Smooth muscle cell (in vitro differentiated cells): ENCODE measurements around the gene VAV3. TPM values are rescaled to one million over a fixed set of nuclear protein-coding genes. Genes with fewer than 3 reads are reported as not detected.

Experiments
- DNase-seq: peaks from one replicate; lab custom pipeline; 2025; ENCODE audit not compliant: unreplicated experiment; lab: John Stamatoyannopoulos, UW
- H2AFZ ChIP-seq: fragments of 200-600 bp; sonication (generic); 2 replicates; pipeline ENCODE4 v1.6.0; 2016; ENCODE audit warnings: antibody characterized with exemption, low read depth, mild to moderate bottlenecking
- H3F3A ChIP-seq: fragments of 200-600 bp; sonication (generic); 2 replicates; pipeline ENCODE4 v1.6.0; 2017; ENCODE audit warnings: antibody characterized with exemption, low read depth
- H3K27ac ChIP-seq: fragments of 200-600 bp; sonication (generic); 2 replicates; pipeline ENCODE4 v1.5.1; 2016; ENCODE audit warnings: low read depth, mild to moderate bottlenecking
- H3K27me3 ChIP-seq: fragments of 200-600 bp; sonication (generic); 2 replicates; pipeline ENCODE4 v1.6.1; 2016; ENCODE audit warnings: low read depth, mild to moderate bottlenecking
- H3K36me3 ChIP-seq: fragments of 200-600 bp; sonication (generic); 2 replicates; pipeline ENCODE4 v1.5.1; 2016; ENCODE audit warnings: low read depth
- H3K4me1 ChIP-seq: fragments of 200-600 bp; sonication (generic); 2 replicates; pipeline ENCODE4 v1.5.1; 2016; ENCODE audit warnings: low read depth
- H3K4me2 ChIP-seq: fragments of 200-600 bp; sonication (generic); 2 replicates; pipeline ENCODE4 v1.6.0; 2016; ENCODE audit warnings: mild to moderate bottlenecking
- H3K4me3 ChIP-seq: fragments of 200-600 bp; sonication (generic); 2 replicates; pipeline ENCODE4 v1.5.1; 2016; ENCODE audit warnings: mild to moderate bottlenecking
- H3K79me2 ChIP-seq: fragments of 200-600 bp; sonication (generic); 2 replicates; pipeline ENCODE4 v1.6.0; 2016; ENCODE audit warnings: low read depth, mild to moderate bottlenecking
- H3K9ac ChIP-seq: fragments of 200-600 bp; sonication (generic); 2 replicates; pipeline ENCODE4 v1.6.0; 2016; ENCODE audit warnings: low read depth
- H3K9me3 ChIP-seq: fragments of 200-600 bp; sonication (generic); replicated peaks from 2 replicates; pipeline ENCODE4 v1.5.1; 2016; ENCODE audit warnings: low read depth
- H4K20me1 ChIP-seq: fragments of 200-600 bp; sonication (generic); 2 replicates; pipeline ENCODE4 v1.6.0; 2016; ENCODE audit warnings: low read depth
- CTCF ChIP-seq: fragments of 200-600 bp; sonication (generic); IDR thresholded peaks from 2 replicates; pipeline ENCODE4 v1.5.1; 2017; ENCODE audit warnings: borderline replicate concordance, mild to moderate bottlenecking, antibody characterized with exemption; ENCODE audit not compliant: insufficient read depth, poor library complexity, severe bottlenecking
- WGBS: methylation state at CpG from one replicate; pipeline ENCODE4 v1.1.7; 2016; ENCODE audit warnings: low lambda C conversion rate; 5-methylcytosine and 5-hydroxymethylcytosine counted together
- polyA plus RNA-seq: library from polyadenylated mRNA; unstranded; fragments of >200 nt; fragmentation: Nextera tagmentation; extraction: Ambion mirVana; gene quantifications from 2 replicates; pipeline ENCODE4 v1.2.1, GENCODE V29; 2016
- total RNA-seq: library from RNA; depleted of rRNA; stranded (reverse); fragments of >200 nt; gene quantifications from 2 replicates; pipeline ENCODE4 v1.2.3, GENCODE V29; 2014

VAV3 gene
- total and polyA plus RNA-seq, 2 experiments from 2014 or later = 0.62 to 10.1 TPM

DNA sequence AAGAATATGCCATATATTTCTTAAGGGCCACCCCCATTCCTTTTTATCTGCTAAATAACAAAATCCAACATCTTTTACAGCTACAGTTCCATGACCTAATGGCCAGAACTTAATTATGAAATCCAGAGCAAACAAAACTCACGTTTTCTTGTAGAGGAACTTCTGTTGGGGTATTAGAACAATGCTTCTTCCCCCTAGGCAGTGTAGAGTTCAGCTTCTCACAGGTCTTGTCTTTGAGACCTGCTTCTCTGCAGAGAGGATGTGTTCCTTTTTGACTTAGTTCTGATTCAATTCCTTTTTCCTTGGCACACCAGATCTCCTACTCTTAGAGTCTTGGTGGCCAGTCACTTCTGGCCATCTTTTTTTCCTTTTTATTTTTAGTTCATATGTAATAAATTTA, 22.2 kb downstream of the VAV3 start:
- 85% methylated on average over 1 of the region's 1 CpG for WGBS

GRCh38 chr1:107941531-107941930, 23.4 kb downstream of the VAV3 start:
- TF ChIP-seq CTCF = no peak
- H3K27ac ChIP-seq = peak overlapping the region; percentile 30
- H3K4me3 ChIP-seq = no peak overlapping the region
- H3K36me3 ChIP-seq = no peaks in the 10 kb centered on the region
- no peak overlapping the region for H3K9ac ChIP-seq
- no peaks in the 10 kb centered on the region for H3K79me2 ChIP-seq
- H3K9me3 ChIP-seq = no peaks in the 10 kb centered on the region
- no peaks in the 10 kb centered on the region for H3F3A ChIP-seq
- no peaks in the 10 kb centered on the region for H3K4me1 ChIP-seq
- no peak for DNase-seq
- no peaks in the 10 kb centered on the region for H3K27me3 ChIP-seq
- no peaks in the 10 kb centered on the region for H4K20me1 ChIP-seq
- H3K4me2 ChIP-seq = no peak overlapping the region
- no peak overlapping the region for H2AFZ ChIP-seq

More for the DNA sequence above, 22.2 kb downstream of the VAV3 start:
- Histone ChIP-seq H3K9me3 (no peaks in the 10 kb centered on the region), H3K27ac (no peak overlapping the region), H3K9ac (no peak overlapping the region), H2AFZ (no peak overlapping the region), H4K20me1 (no peaks in the 10 kb centered on the region), H3K4me3 (no peak overlapping the region), H3K4me2 (no peak overlapping the region), H3K27me3 (no peaks in the 10 kb centered on the region), H3K36me3 (no peaks in the 10 kb centered on the region), H3K4me1 (no peaks in the 10 kb centered on the region), H3F3A (no peaks in the 10 kb centered on the region), H3K79me2 (no peaks in the 10 kb centered on the region)
- no peak for TF ChIP-seq CTCF
- DNase-seq = no peak

GRCh38 chr1:107941123-107941522, 23.9 kb downstream of the VAV3 start:
- Histone ChIP-seq H3K4me3 (no peak overlapping the region), H3K36me3 (no peaks in the 10 kb centered on the region), H3F3A (no peaks in the 10 kb centered on the region), H3K4me2 (no peak overlapping the region), H3K4me1 (no peaks in the 10 kb centered on the region), H3K9ac (no peak overlapping the region), H2AFZ (no peak overlapping the region), H3K27ac (peak overlapping the region; percentile 30), H4K20me1 (no peaks in the 10 kb centered on the region), H3K27me3 (no peaks in the 10 kb centered on the region), H3K79me2 (no peaks in the 10 kb centered on the region), H3K9me3 (no peaks in the 10 kb centered on the region)
- 65% methylated on average over 7 of the region's 7 CpGs for WGBS
- no peak for DNase-seq
- TF ChIP-seq CTCF = no peak

- Histone ChIP-seq H3K4me3 (no peak overlapping the region), H3K27me3 (no peaks in the 10 kb centered on the region), H3K79me2 (no peaks in the 10 kb centered on the region), H3K9me3 (no peaks in the 10 kb centered on the region), H3K4me2 (no peak overlapping the region), H3K36me3 (no peaks in the 10 kb centered on the region), H3K4me1 (no peaks in the 10 kb centered on the region), H4K20me1 (no peaks in the 10 kb centered on the region), H3K27ac (no peak overlapping the region), H3K9ac (no peak overlapping the region), H2AFZ (no peak overlapping the region), H3F3A (no peaks in the 10 kb centered on the region)
- no peak for DNase-seq
- TF ChIP-seq CTCF = no peak
These were observed 24.3 kb downstream of the VAV3 start for GRCh38 chr1:107940701-107941100.
